HG03045 (cell line): ENCODE results near the gene BBOX1.
"Not testable (repeated sequence)": the region's sequence is repeated elsewhere in the genome, so short reads cannot be mapped to it uniquely, and the experiment has no call there.

Source experiments
- ATAC-seq: cut with Tn5 transposase; IDR thresholded peaks from one replicate; pipeline ENCODE4 v1.9.1; 2021; ENCODE audit warnings: mild to moderate bottlenecking, moderate library complexity; ENCODE audit not compliant: unreplicated experiment

Gene BBOX1, protein sequence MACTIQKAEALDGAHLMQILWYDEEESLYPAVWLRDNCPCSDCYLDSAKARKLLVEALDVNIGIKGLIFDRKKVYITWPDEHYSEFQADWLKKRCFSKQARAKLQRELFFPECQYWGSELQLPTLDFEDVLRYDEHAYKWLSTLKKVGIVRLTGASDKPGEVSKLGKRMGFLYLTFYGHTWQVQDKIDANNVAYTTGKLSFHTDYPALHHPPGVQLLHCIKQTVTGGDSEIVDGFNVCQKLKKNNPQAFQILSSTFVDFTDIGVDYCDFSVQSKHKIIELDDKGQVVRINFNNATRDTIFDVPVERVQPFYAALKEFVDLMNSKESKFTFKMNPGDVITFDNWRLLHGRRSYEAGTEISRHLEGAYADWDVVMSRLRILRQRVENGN

DNA sequence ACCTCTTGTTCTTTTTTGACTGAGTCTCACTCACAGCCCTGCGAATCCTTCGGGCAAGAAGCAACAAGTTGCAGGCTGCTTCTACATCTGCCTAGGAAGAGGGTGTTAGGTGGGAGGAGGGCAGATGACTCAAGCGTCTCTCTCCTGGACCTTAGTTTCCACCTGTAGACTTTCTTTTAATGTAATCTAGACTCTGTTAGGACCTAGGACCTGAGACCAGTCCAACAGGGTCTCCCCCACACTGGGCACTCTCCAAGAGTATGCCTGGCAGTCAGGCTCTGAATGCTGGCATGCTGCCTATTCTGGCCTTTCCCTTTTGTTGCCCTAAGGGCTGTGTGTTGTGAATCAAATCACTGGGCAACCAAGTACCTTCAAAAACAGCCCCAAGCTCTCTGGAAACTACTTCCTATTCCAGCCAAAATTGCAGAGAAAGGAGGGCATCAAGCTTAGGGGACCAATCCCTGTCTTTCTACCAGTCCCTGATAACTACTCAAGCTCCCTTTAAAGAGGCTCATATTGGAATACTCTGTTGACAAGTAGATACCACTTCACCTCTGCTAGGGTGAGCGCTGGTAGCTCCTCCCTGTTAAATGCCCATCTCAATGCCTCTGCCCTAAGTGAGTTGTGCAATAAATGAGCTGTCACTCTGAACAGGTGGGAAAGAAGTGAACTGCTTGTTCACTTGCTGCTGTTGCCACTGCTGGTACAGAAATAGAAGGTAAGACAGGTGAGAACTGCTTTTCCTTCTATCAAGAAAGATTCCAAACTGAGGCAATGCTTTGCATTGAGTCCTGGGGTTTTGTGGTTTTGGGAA lies at the start of gene BBOX1:
BBOX1 (plus strand) TSS at position 514 of the 814 bp plus-strand sequence. CDS start 14,616 bp downstream, outside the sequence.
- no peak for ATAC-seq

DNA sequence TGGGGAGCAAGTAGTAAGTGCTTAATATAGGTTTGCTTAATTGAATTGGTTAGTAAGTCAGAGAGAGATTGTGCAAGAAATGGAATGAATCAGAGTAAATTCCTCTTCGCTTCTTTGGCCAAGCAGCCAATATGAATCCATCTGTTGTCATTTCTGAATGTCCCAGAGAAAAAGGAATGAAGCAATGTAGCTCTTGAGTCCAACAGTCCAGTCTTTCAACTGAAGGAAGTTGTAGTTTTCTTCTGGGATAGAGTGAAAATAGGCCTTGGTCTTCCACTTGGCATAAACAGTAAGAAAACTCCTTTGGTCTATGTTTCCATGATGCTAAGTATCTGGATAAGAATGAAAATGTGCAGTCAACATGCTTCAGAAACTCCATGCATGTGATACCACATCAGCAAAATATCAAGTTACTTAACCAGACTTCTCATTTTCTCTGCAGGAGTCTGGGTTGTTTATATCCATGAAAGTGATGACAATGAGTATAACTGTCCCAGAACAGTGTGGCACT lies 48.5 kb upstream of the BBOX1 start:
- no peak for ATAC-seq

DNA sequence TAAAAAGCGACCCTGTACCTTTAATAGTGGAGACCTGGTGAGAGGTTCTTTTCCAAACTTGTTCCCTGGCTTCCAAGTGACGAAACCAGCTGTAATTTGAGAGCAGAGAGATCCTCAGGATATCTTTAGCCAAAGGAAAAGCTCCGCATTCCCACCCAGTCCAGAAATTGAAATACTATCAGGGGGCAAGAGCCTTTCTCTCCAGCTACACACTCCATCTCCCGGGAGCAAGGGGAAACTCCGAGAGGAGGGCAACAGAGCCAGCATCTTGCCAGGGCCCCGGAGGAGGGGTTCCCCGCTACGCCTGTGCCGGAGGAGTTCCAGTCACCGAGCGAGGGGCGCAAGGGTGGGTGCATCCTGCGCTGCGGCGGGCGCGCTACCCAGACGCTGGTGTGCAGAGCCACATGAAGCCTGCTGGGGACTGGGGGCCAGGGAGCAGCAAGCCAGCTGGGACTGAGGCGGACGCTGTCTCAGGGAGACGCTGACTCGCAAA lies 46.6 kb upstream of the BBOX1 start, which contains the start of gene FIBIN:
FIBIN (plus strand) TSS at position 148 of the 493 bp plus-strand sequence. CDS start 415 bp downstream, outside the sequence.
- no peak for ATAC-seq

DNA sequence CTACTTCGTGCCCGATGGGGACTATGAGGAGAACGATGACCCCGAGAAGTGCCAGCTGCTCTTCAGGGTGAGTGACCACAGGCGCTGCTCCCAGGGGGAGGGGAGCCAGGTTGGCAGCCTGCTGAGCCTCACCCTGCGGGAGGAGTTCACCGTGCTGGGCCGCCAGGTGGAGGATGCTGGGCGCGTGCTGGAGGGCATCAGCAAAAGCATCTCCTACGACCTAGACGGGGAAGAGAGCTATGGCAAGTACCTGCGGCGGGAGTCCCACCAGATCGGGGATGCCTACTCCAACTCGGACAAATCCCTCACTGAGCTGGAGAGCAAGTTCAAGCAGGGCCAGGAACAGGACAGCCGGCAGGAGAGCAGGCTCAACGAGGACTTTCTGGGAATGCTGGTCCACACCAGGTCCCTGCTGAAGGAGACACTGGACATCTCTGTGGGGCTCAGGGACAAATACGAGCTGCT lies 46.0 kb upstream of the BBOX1 start:
- no peak for ATAC-seq

DNA sequence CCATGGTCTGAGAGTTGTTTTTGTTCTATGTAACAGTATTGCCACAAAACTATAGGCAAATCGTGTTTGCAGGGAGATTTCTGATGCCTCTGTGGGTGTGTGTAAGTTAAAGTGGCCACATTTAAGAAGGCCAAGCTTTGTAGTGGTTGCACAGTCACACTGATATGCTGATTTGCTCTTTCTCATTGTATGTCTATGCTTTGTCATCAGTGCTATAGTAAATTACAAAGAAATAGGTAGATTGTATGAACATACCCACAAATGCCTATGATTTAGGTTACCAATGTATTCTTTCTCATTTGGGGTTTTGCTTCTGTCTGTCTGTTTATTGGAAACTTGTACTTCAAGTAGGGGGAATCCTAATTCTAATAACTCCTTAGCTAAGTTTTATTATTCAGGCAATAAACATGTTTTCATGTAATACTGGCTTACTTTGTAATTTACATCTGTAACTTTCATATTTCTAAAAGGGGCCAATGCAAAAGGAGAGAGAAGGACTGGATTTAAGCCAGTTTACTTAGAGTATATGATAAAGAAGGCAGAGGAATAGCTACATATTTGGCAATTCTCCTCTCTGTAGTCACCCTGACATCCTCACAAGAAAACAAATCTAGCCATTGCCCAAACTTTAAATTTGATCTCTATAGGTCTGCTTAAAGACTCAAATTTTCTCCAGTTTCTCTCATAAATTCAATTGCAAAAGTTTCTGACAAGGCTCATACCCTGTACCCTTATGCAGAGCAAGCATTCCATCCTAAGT lies 44.7 kb upstream of the BBOX1 start:
- no peak for ATAC-seq

DNA sequence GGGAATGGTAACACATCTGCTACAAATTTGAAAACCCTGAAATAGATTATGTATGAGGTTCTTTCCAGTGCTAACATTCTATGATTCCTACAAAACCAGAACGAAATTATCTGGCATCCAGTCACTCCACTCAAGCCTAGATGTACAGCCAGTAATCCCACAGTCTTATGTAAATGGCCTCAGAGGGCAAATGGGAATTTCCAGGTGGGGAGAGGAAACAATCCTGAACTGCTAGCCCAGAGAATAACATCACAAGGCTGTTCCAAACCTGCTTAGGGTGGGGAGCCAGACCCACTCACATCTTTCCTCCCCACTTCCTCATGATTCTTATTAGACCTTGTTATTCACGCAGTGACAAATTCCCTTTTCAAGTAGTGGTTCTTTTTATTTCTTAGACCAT lies 43.2 kb upstream of the BBOX1 start:
- ATAC-seq = no peak

DNA sequence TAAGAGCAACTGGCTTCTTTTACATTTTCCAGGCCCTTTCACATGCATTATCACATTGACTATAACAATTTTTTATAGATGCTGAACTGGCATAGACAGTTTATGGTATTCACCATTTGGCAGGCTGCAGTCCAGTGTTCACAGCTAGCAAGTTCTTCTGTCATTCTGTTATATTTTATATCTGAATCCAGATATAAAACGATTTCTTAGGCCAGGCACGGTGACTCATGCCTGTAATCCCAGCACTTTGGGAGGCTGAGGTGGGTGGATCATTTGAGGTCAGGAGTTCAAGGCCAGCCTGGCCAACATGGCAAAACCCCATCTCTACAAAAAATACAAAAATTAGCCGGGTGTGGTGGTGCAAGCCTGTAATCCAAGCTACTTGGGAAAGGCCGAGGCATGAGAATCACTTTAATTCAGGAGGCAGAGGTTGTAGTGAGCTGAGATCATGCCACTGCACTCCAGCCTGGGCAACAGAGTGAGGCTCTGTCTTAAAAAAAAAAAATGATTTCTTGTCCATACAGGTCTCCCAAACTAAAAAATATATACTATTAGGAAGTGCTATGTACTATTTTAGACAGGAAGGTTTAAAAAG lies 39.4 kb upstream of the BBOX1 start:
- not testable (repeated sequence) for ATAC-seq

DNA sequence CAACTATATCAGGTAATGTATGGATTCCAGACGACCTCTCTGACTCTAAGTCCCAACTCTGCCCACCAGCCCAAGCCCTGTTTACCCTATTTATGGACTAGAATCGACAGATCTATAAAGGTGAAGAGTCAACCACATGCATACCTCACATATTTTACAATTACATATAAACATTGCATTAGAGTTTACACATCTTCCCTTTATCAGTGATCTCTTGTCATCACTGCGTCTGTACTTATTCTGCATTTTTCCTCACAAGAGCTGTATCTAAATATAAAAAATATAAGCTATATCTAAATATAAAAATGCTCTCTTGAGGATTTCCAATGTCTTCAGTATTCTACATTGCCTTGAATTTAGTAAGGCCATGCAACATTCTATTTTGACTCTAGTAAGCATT lies 38.2 kb upstream of the BBOX1 start:
- no peak for ATAC-seq

DNA sequence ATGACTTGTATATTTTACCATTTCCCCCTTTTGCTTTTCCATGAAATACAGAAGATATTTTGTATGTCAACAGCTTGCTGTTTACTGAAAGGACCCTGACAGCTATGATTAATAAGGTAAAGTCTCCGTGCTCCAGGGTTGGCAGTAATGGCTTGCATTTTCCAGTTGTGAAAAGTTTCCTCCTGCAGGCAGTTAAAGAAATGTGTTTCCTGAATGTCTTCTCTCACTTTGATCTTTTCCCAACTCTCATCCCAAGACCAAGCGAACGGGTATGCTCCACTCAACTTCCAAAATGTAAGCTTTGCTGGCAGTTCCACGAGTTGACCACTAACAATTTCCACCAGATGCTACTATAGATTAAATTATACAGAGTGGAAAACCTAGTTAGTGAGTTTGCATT lies 37.8 kb upstream of the BBOX1 start:
- ATAC-seq = no peak

DNA sequence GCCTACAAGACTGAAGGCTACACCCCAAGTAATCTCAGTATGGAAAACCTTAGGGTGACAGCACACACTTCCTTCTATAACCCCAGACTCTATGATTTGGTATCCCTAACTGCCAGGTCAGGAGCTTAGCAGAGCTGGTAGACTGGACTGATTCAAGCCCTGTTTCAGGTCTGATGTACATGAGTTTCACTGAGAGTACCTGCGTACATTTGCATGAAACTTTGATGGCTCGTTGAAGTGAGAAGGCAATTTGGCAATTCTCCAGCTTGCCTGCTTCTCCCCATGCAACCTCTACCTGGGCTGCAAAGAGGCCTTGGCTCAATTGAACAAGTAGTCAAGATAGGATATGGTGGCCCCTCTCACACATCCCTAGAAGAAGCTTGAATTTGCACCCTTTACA lies 36.5 kb upstream of the BBOX1 start:
- no peak for ATAC-seq

DNA sequence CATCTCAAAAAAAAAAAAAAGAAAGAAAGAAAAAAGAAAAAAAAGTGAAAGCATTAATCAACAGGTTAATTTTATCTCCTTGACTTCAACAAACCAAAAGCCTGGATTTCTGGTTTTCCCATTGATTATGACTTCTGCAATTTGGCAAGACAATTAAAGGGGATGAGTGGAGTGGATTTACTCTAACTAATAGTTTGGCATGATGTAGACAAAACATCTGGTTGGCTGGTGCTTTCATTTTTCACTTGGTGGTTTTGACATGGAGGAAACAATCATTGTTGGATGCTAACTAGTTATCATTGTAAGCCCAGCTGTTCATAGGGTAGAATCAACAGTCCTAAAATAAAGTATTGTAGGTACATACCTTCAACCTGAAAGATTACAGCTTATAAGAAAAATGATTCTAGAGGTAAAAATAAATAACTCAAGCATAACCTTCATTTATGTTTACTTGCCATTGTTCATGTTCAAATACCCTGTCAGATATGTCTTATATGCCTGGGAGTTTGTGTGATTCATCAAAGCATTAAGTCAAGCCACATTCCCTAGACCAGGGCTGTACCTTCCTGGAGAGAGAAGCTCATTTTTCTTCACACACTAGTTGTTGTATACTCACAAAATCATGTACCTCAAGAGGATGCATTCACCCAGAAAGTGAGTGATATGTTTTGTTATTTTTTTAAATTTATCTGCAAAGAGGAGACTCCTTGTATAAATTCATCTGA lies 31.6 kb upstream of the BBOX1 start:
- no peak for ATAC-seq

DNA sequence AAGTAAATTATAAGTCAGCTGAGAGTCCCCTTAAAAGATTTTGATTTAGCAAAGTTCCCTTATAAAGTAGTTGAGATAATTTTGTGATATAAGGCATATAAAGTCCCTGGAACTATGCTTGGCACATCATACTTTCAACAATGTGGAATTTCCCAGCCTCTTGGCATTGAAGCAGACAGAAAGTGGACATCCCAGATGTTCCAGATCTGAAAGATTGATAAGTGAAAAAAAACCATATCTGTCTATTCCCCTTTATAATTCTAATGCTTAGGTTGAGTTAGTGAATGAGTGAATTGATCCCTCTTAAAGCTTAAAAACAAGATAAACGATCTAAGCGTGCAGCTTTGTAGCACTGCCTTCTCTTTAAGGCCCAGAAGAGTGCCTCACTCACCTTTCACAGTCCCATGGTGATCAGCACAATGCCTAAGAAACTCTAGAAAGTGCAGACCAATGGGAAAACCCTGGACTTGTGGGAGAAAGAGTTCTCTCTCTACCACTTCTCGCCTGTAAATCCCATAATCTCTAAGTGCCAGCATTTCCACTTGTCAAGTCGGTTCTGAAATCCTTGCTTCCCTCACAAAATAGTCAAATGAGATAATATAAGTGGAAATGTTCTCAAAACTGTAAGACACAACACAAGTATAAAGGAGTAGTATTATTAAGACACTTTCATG lies 28.9 kb upstream of the BBOX1 start:
- ATAC-seq = no peak

DNA sequence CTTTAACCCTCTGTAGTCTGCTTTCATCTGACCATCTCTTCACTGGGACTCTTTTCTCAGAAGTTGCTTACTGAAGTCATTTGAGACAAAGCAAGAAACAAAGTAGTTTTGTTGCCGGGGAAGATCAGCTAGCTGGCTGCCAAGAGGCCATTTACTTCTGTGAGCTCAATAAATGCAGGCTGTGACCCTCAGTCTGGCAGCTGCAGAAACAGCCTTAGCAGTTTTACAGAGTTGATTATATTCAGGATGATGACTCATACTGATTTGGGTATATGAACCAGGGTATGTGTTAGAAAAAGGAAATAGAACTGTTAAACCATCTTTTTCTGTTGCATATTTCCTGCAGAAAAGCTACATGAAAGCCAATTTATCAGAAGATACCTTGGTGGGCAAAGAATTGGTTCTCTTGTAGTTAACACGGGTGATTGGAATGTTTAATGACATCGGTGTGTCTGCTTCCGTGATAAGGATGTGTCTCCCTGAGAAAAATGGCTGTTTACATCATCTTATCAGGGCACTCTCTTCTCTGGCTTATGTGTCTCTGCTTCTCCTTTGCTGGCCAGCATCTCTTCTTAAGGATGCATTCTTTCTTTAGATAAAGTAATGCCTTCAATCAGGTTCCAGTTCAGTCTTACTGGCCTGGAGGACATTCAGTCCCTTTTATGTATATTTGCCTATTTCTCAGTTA lies 28.2 kb upstream of the BBOX1 start:
- ATAC-seq = no peak

DNA sequence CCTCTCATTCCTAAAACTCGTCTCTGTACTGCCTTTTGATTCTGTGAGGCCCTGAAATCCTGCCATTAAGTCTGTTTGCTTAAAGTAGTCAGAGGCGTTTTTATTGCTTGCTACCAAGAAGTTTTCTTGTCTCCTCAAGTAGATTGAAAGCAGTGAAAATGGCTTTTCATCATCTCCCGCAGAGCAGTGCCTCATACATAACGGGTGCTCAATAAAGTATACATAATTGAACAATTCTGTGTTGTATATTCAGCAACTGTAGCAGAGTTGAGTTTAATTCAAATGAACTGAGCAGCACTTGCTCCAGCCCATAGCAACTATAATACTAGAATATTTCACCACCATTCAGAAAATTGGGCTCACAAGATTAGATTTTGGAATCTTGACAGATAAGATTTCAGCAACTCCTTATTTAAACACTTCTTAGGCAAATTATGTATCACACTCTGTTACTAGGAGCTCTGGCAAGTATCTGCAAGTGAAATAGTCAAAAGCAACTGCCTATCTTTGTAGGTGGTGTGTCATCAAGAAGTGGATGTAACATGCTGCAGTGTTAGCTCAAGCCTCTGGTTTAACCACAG lies 26.7 kb upstream of the BBOX1 start:
- no peak for ATAC-seq

DNA sequence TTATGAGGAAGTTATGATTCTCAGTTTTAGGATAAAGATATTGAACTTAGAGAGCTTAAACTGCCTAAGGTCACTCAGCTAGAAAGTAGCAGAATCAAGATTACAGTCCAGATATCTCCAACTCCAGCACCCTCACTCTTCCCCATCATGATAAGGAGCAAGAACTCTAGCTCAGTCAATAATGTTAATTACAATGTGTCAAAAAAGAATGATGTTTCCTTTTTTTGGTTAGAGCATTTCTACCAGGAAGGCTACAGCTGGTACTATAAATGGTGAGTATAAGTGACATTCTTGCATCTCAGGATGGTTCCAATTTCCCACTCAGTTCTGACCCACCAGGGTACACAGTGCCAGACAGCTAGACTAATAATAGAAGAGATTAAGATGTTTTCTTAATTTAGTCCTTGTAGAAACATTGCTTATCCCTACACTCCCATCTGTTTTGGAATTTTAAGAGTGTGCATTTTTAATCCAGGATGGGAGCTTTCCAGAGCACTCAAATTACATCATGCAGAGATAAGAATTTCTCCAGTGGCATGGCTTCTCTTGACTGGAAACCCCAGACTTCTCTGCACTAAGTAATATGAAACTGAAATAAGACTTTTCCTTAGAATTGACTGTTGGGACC lies 21.6 kb upstream of the BBOX1 start:
- no peak for ATAC-seq

DNA sequence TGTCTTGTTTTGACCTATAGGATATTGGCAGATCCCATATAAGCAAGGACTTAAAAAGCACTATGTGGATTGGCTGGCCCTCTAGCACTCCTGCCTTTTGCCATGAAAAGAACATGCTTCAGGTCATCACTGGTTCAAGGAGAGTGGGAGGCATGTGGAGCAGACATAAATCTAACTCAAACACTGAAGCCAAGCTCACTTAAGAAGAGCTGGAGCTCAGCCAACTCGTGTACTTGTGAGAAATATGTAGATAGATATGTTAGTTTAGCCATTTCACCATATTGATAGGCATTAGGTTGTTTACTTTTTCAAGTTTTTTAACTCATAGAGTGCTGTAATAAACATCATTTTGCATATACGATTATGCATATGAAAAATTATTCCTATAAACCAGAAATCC lies 19.9 kb upstream of the BBOX1 start:
- no peak for ATAC-seq

DNA sequence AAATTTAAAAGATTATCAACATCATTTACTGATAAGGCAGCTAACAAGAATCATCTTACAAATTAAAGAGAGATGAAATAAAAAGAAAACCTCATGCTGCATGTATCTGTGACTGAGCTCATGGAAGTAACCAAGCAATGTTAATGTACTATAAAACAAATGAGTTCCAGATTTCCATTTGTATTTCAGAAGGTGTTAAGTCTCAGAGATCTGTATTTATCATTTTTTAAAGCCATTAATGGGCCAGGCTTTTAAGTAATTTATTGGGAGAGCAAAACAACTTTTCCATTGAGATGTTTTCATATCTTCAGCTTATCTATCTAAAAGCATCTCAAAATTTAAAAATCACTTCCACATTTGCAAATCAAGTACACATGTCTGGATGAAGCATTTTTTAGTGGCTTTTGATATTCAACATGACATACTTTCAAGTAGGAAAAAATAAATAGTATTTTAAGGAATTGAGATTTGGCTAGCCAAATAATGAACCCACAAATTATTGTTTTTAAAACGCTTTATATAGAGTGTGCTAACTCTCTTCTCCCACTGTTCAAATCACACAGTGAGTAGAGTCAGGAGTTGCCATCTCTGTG lies 17.9 kb upstream of the BBOX1 start:
- ATAC-seq = no peak
